Endothelial cell of umbilical vein (primary cell): ENCODE measurements around the gene CKB. TPM values are rescaled to one million over a fixed set of nuclear protein-coding genes. Genes with fewer than 3 reads are reported as not detected.

Experiments
- BruUV-seq: library from RNA; stranded (reverse); fragments of 400-500 nt; replicated peaks from 2 replicates; lab custom pipeline; 2021; lab: Mats Ljungman, UMichigan
- CTCF ChIA-PET: fragments of 300-600, 350-600 bp; sonication (Branson Sonifier 250); formaldehyde crosslinking; loops from one replicate; lab custom pipeline; 2021; ENCODE audit warnings: antibody characterized with exemption, inconsistent platforms; lab: Charles Lee
- POLR2A ChIA-PET: fragments of 300-600, 350-600 bp; sonication (Branson Sonifier 250); formaldehyde crosslinking; loops from one replicate; lab custom pipeline; 2021; ENCODE audit warnings: antibody characterized with exemption, inconsistent platforms; lab: Charles Lee
- DNase-seq: peaks from one replicate; pipeline ENCODE4 v3.0.0-alpha.2; 2011; ENCODE audit warnings: low read depth, low spot score
- FAIRE-seq: peaks from 2 replicates; lab custom pipeline; 2011; peaks lifted over from hg19 to GRCh38; lab: Jason Lieb, UNC
- H2AFZ ChIP-seq: 2 replicates; pipeline ENCODE4 v1.6.0; 2012; ENCODE audit warnings: low read depth, low read length, control low read depth, inconsistent platforms
- H3K27ac ChIP-seq: 2 replicates; pipeline ENCODE4 v1.5.1; 2011; ENCODE audit warnings: low read depth, mild to moderate bottlenecking, control low read depth, low read length, moderate library complexity; ENCODE audit not compliant: insufficient read depth
- H3K27me3 ChIP-seq, 2 experiments: 2 replicates each; pipeline versions ENCODE4 v1.6.0 to v1.6.1; 2011; ENCODE audit warnings: low read length in 2 of 2, mixed read lengths in 1 of 2; ENCODE audit not compliant: control insufficient read depth in 2 of 2, insufficient read depth in 2 of 2
- H3K36me3 ChIP-seq, 2 experiments: 2 replicates in 1 of 2; 3 replicates in 1 of 2; pipeline ENCODE4 v1.5.1; 2011; ENCODE audit warnings: low read length in 2 of 2, mild to moderate bottlenecking in 1 of 2, moderate library complexity in 1 of 2; ENCODE audit not compliant: control insufficient read depth in 2 of 2, insufficient read depth in 2 of 2; ENCODE audit errors: extremely low read depth in 1 of 2
- H3K4me1 ChIP-seq: 3 replicates; pipeline ENCODE4 v1.5.1; 2011; ENCODE audit warnings: mild to moderate bottlenecking, low read length; ENCODE audit not compliant: control insufficient read depth, insufficient read depth; ENCODE audit errors: extremely low read depth
- H3K4me2 ChIP-seq: 2 replicates; pipeline ENCODE4 v1.6.1; 2011; ENCODE audit warnings: low read length, control low read depth, mixed read lengths; ENCODE audit not compliant: insufficient read depth
- H3K4me3 ChIP-seq, 3 experiments: fragments of 200-600 bp in 1 of 3; sonication (generic), shearing (Covaris generic) in 1 of 3; replicated peaks in 1 of 3; 2 replicates each; pipeline ENCODE4 v1.5.1; 2011 to 2016; ENCODE audit warnings: control low read depth in 3 of 3, low read length in 3 of 3, mild to moderate bottlenecking in 2 of 3, inconsistent platforms in 1 of 3, low read depth in 1 of 3, moderate library complexity in 1 of 3; ENCODE audit not compliant: insufficient read depth in 1 of 3
- H3K79me2 ChIP-seq: 2 replicates; pipeline ENCODE4 v1.6.0; 2012; ENCODE audit warnings: low read length, inconsistent platforms; ENCODE audit not compliant: control insufficient read depth, insufficient read depth
- H3K9ac ChIP-seq: replicated peaks from 2 replicates; pipeline ENCODE3; 2011; ENCODE audit warnings: low read length, control low read depth; ENCODE audit not compliant: insufficient read depth; ENCODE audit errors: extremely low read depth
- H3K9me1 ChIP-seq: replicated peaks from 3 replicates; pipeline ENCODE4 v1.6.0; 2011; ENCODE audit warnings: mild to moderate bottlenecking, low read length; ENCODE audit not compliant: control insufficient read depth, insufficient read depth; ENCODE audit errors: extremely low read depth
- H3K9me3 ChIP-seq: replicated peaks from 2 replicates; pipeline ENCODE4 v1.5.1; 2012; ENCODE audit warnings: low read length, inconsistent platforms; ENCODE audit not compliant: control insufficient read depth, insufficient read depth
- H4K20me1 ChIP-seq: replicated peaks from 2 replicates; pipeline ENCODE3; 2011; ENCODE audit warnings: mild to moderate bottlenecking, low read length; ENCODE audit not compliant: control insufficient read depth, insufficient read depth; ENCODE audit errors: extremely low read depth
- CTCF ChIP-seq, 2 donors: IDR thresholded peaks; 1 replicate in 1 of 2; 2 replicates in 1 of 2; pipeline ENCODE4 v1.5.1; 2011; ENCODE audit warnings: low read length in 2 of 2, mild to moderate bottlenecking in 2 of 2, moderate library complexity in 2 of 2, control low read depth in 1 of 2, inconsistent platforms in 1 of 2, low read depth in 1 of 2; ENCODE audit not compliant: insufficient read depth in 1 of 2; ENCODE audit errors: extremely low read depth in 1 of 2
- EZH2 ChIP-seq: IDR thresholded peaks from 2 replicates; pipeline ENCODE4 v1.6.1; 2012; ENCODE audit warnings: borderline replicate concordance, low read depth, mild to moderate bottlenecking, moderate library complexity, low read length, inconsistent platforms; ENCODE audit not compliant: severe bottlenecking
- FOS ChIP-seq: IDR thresholded peaks from 2 replicates; pipeline ENCODE4 v1.6.1; 2011; ENCODE audit warnings: mild to moderate bottlenecking, low read length, moderate library complexity, borderline replicate concordance; ENCODE audit not compliant: insufficient read depth
- GATA2 ChIP-seq: IDR thresholded peaks from 2 replicates; pipeline ENCODE4 v1.7.0; 2011; ENCODE audit warnings: low read depth, mild to moderate bottlenecking, moderate library complexity, mixed read lengths, low read length; ENCODE audit not compliant: insufficient read length, insufficient read depth
- JUN ChIP-seq: IDR thresholded peaks from 2 replicates; pipeline ENCODE4 v1.6.1; 2011; ENCODE audit warnings: borderline replicate concordance, low read depth; ENCODE audit not compliant: insufficient read length, insufficient read depth
- MAX ChIP-seq: IDR thresholded peaks from 2 replicates; pipeline ENCODE4 v1.6.1; 2011; ENCODE audit not compliant: insufficient read depth, insufficient read length
- MYC ChIP-seq: IDR thresholded peaks from one replicate; pipeline ENCODE4 v1.6.1; 2011; ENCODE audit warnings: mild to moderate bottlenecking, low read depth, low read length
- POLR2A ChIP-seq: IDR thresholded peaks from 2 replicates; pipeline ENCODE4 v1.6.1; 2012; ENCODE audit warnings: low read depth, mild to moderate bottlenecking, control low read depth, low read length
- POLR2AphosphoS5 ChIP-seq: IDR thresholded peaks from 2 replicates; pipeline ENCODE4 v1.6.1; 2012; ENCODE audit warnings: low read depth, mild to moderate bottlenecking, control low read depth, low read length, moderate library complexity; ENCODE audit not compliant: insufficient read depth
- dilution Hi-C: fragments of 300-500 bp; cut with MboI; formaldehyde crosslinking; loops from one replicate; pipeline ENCODE4 v1.15.0; 2019; ENCODE audit warnings: low sequenced_read_pairs; ENCODE audit not compliant: extremely low pct_ligation_motif_present
- intact Hi-C: fragments of 100-400 bp; cut with micrococcal nuclease; formaldehyde crosslinking; loops from one replicate; pipeline ENCODE4 v1.10.0; 2022
- polyA plus RNA-seq, 4 experiments: library from polyadenylated mRNA; depleted of rRNA in 3 of 4; stranded (reverse) in 3 of 4; unstranded in 1 of 4; fragments of >200 nt; gene quantifications; 2 replicates each; pipeline versions ENCODE4 v1.2.1 to v1.2.3, GENCODE V29; 2011 to 2012; ENCODE audit warnings: missing spikeins in 1 of 4
- total RNA-seq: library from RNA; stranded (reverse); gene quantifications from 2 replicates; pipeline ENCODE4 v1.2.3, GENCODE V29; 2021

CKB gene
- total and polyA plus RNA-seq, 2 donors (not counting 3 experiments of a cell fraction or from before 2014, with no cell fraction given) = 4.0 to 6.9 TPM

- peaks cover 4 to 19% of the 10 kb centered on the region in 2 experiments for H3K27me3 ChIP-seq
- no peaks in the 10 kb centered on the region for H4K20me1 ChIP-seq
- H3K36me3 ChIP-seq = no peaks in the 10 kb centered on the region
- peaks cover 13% of the 10 kb centered on the region for H3K4me1 ChIP-seq
- no TSS peak for BruUV-seq
- H2AFZ ChIP-seq = no peak overlapping the region
- H3K9me1 ChIP-seq = no peaks in the 10 kb centered on the region
- ChIA-PET CTCF (interaction anchor here (1.0 to 8.0 kb wide), 13 partner anchors 9 to 71 kb away, joined by 4 to 209 read pairs (median 9); partner anchors contain the start of genes BAG5, COA8 and TRMT61A), POLR2A (interaction anchor here (0.6 kb wide), 1 partner anchor 160 kb away, joined by 3 read pairs; no protein-coding TSS in a partner anchor)
- no peaks in the 10 kb centered on the region for H3K79me2 ChIP-seq
- DNase-seq (no peak), FAIRE-seq (no peak)
- dilution Hi-C loops = no loop called here
- H3K27ac ChIP-seq = no peak overlapping the region
- no peak overlapping the region for H3K4me3 ChIP-seq
- no peak for TF ChIP-seq JUN
- no peak for TF ChIP-seq MYC
- no peak for TF ChIP-seq POLR2A
- no peak for TF ChIP-seq CTCF (IDR thresholded peaks at IDR 0.05; ENCODE audit: extremely low read depth in 1 of 2, insufficient read depth in 1 of 2, low read depth in 1 of 2, low read length in 2 of 2)
- TF ChIP-seq MAX = no peak
- TF ChIP-seq GATA2 = no peak
- TF ChIP-seq POLR2AphosphoS5 = no peak
- no peak for TF ChIP-seq FOS
- TF ChIP-seq EZH2 = no peak
- H3K9me3 ChIP-seq = no peaks in the 10 kb centered on the region
- intact Hi-C loops = loop anchor here (1.0 kb wide), 1 partner anchor 28 kb away; no protein-coding TSS in a partner anchor
- no peak overlapping the region for H3K4me2 ChIP-seq
- no peak overlapping the region for H3K9ac ChIP-seq
These were observed 4.8 kb downstream of the CKB start for GRCh38 chr14:103517721-103518421.
